CD14-positive monocyte (primary cell): ENCODE results near the gene FIZ1. TPM values are rescaled to one million over a fixed set of nuclear protein-coding genes. Genes with fewer than 3 reads are reported as not detected.

Experiments used
- DNase-seq, 3 donors: peaks; one replicate each; pipeline ENCODE4 v3.0.0-alpha.2; 2011 to 2022
- H2AFZ ChIP-seq: 2 replicates; pipeline ENCODE4 v1.6.0; 2012; ENCODE audit warnings: mild to moderate bottlenecking, low read depth, low read length, inconsistent platforms; ENCODE audit not compliant: insufficient read depth, poor library complexity, severe bottlenecking
- H3K27ac ChIP-seq, 2 donors: 1 replicate in 1 of 2; 2 replicates in 1 of 2; pipeline ENCODE4 v1.5.1; 2012 to 2013; ENCODE audit warnings: low read length in 2 of 2, control low read depth in 1 of 2, inconsistent platforms in 1 of 2, low read depth in 1 of 2, mild to moderate bottlenecking in 1 of 2
- H3K27me3 ChIP-seq, 2 donors: one replicate each; pipeline versions ENCODE4 v1.6.0 to v1.6.1; 2011 to 2013; ENCODE audit warnings: low read length in 2 of 2; ENCODE audit not compliant: control insufficient read depth in 2 of 2, insufficient read depth in 2 of 2
- H3K36me3 ChIP-seq, 2 donors: replicated peaks in 1 of 2; 1 replicate in 1 of 2; 2 replicates in 1 of 2; pipeline versions ENCODE4 v1.5.1 to v1.6.1; 2012 to 2013; ENCODE audit warnings: low read length in 2 of 2, control low read depth in 1 of 2, inconsistent platforms in 1 of 2, mild to moderate bottlenecking in 1 of 2; ENCODE audit not compliant: insufficient read depth in 2 of 2, control insufficient read depth in 1 of 2
- H3K4me1 ChIP-seq, 2 donors: 1 replicate in 1 of 2; 2 replicates in 1 of 2; pipeline versions ENCODE4 v1.5.1 to v1.6.1; 2012 to 2013; ENCODE audit warnings: low read length in 2 of 2, control low read depth in 1 of 2, inconsistent platforms in 1 of 2, mild to moderate bottlenecking in 1 of 2, moderate library complexity in 1 of 2; ENCODE audit not compliant: insufficient read depth in 2 of 2, control insufficient read depth in 1 of 2
- H3K4me2 ChIP-seq: replicated peaks from 2 replicates; pipeline ENCODE3; 2012; ENCODE audit warnings: low read length, moderate library complexity, mild to moderate bottlenecking; ENCODE audit not compliant: poor library complexity, severe bottlenecking; ENCODE audit errors: extremely low read depth
- H3K4me3 ChIP-seq, 3 experiments: fragments of 200-600 bp in 1 of 3; sonication (generic) in 1 of 3; replicated peaks in 1 of 3; 1 replicate in 2 of 3; 2 replicates in 1 of 3; pipeline ENCODE4 v1.5.1; 2011 to 2013; ENCODE audit warnings: low read length in 3 of 3, mild to moderate bottlenecking in 3 of 3, control low read depth in 2 of 3, low read depth in 2 of 3, inconsistent platforms in 1 of 3, moderate library complexity in 1 of 3
- H3K79me2 ChIP-seq: 2 replicates; pipeline ENCODE4 v1.6.0; 2012; ENCODE audit warnings: mild to moderate bottlenecking, control low read depth, inconsistent platforms, low read length, moderate library complexity; ENCODE audit not compliant: insufficient read depth
- H3K9ac ChIP-seq: 2 replicates; pipeline ENCODE4 v1.6.0; 2017; ENCODE audit warnings: low read length, mild to moderate bottlenecking; ENCODE audit not compliant: insufficient read depth, poor library complexity, severe bottlenecking
- H3K9me3 ChIP-seq, 2 donors: replicated peaks in 1 of 2; 1 replicate in 1 of 2; 2 replicates in 1 of 2; pipeline versions ENCODE4 v1.5.1 to v1.6.1; 2012 to 2013; ENCODE audit warnings: low read length in 2 of 2, control low read depth in 1 of 2; ENCODE audit not compliant: control insufficient read depth in 1 of 2, insufficient read depth in 1 of 2
- H4K20me1 ChIP-seq: 2 replicates; pipeline ENCODE4 v1.6.0; 2012; ENCODE audit warnings: mild to moderate bottlenecking, low read length, control low read depth, moderate library complexity; ENCODE audit not compliant: insufficient read depth
- H3K27ac Mint-ChIP-seq, 7 donors: one replicate each; pipeline ENCODE4 v1.8.0; 2020; ENCODE audit warnings: mild to moderate bottlenecking in 7 of 7, mixed read lengths in 7 of 7, moderate library complexity in 6 of 7, inconsistent platforms in 2 of 7
- H3K27me3 Mint-ChIP-seq, 3 donors: one replicate each; pipeline ENCODE4 v1.8.0; 2021 to 2022; ENCODE audit warnings: low read depth in 3 of 3, mild to moderate bottlenecking in 3 of 3, mixed read lengths in 3 of 3, moderate library complexity in 3 of 3, inconsistent platforms in 1 of 3
- H3K36me3 Mint-ChIP-seq, 2 donors: one replicate each; pipeline ENCODE4 v1.8.0; 2020; ENCODE audit warnings: mixed read lengths in 2 of 2, inconsistent platforms in 1 of 2, mild to moderate bottlenecking in 1 of 2
- H3K4me1 Mint-ChIP-seq: one replicate; pipeline ENCODE4 v1.8.0; 2020; ENCODE audit warnings: mild to moderate bottlenecking, mixed read lengths
- H3K4me3 Mint-ChIP-seq, 2 donors: one replicate each; pipeline ENCODE4 v1.8.0; 2020; ENCODE audit warnings: mild to moderate bottlenecking in 2 of 2, mixed read lengths in 2 of 2, moderate library complexity in 1 of 2
- H3K9me3 Mint-ChIP-seq, 7 donors: one replicate each; pipeline ENCODE4 v1.8.0; 2020 to 2022; ENCODE audit warnings: mixed read lengths in 7 of 7, mild to moderate bottlenecking in 6 of 7, moderate library complexity in 6 of 7, inconsistent platforms in 2 of 7
- CTCF ChIP-seq: fragments of 200-600 bp; IDR thresholded peaks from one replicate; pipeline ENCODE4 v1.8.0; 2022; ENCODE audit warnings: antibody characterized with exemption, mild to moderate bottlenecking
- WGBS: methylation state at CpG from one replicate; pipeline ENCODE4 v1.1.5; 2013; ENCODE audit warnings: missing lambda C conversion rate; ENCODE audit not compliant: insufficient coverage; 5-methylcytosine and 5-hydroxymethylcytosine counted together
- intact Hi-C, 2 donors: fragments of 100-400 bp; cut with micrococcal nuclease; formaldehyde crosslinking; loops; one replicate each; pipeline versions ENCODE4 v1.15.0 to v1.15.1; 2023
- polyA plus RNA-seq, 3 donors: library from polyadenylated mRNA; depleted of rRNA in 1 of 3; unstranded in 2 of 3; stranded (reverse) in 1 of 3; fragments of 300-500 nt in 2 of 3; fragments of >200 nt in 1 of 3; fragmentation: Illumina TruSeq in 2 of 3; gene quantifications; 1 replicate in 2 of 3; 2 replicates in 1 of 3; pipeline ENCODE4 v1.2.3, GENCODE V29; 2012 to 2021

Gene FIZ1
- polyA plus RNA-seq, 3 donors = 1.2 to 2.6 (median 1.6) TPM

GRCh38 chr19:55611983-55612645, 12.8 kb upstream of the FIZ1 start:
- Histone ChIP-seq H3K27me3 (no peaks in the 10 kb centered on the region), H3K79me2 (peaks cover 80% of the 10 kb centered on the region), H3K9me3 (no peaks in the 10 kb centered on the region), H2AFZ (no peak overlapping the region), H3K4me1 (peaks cover 18 to 24% of the 10 kb centered on the region in 2 donors), H4K20me1 (peaks cover 57% of the 10 kb centered on the region), H3K27ac (peak overlapping the region; percentile 29 to 65), H3K4me3 (no peak overlapping the region), H3K9ac (peak overlapping the region; percentile 25), H3K36me3 (peaks cover 15 to 46% of the 10 kb centered on the region in 2 donors), H3K4me2 (peak overlapping the region; percentile 29)
- 100% methylated on average over 2 of the region's 3 CpGs for WGBS
- no peak for TF ChIP-seq CTCF
- Mint-ChIP-seq H3K36me3 (peaks cover 37 to 66% of the 10 kb centered on the region in 2 donors), H3K27me3 (no peaks in the 10 kb centered on the region), H3K27ac (peak overlapping the region; percentile 35 to 87 (median 82)), H3K9me3 (peaks cover 0 to 2% (median 0%) of the 10 kb centered on the region in 7 donors), H3K4me3 (peak overlapping the region in 1 of 2 donors; percentile 63), H3K4me1 (peaks cover 50% of the 10 kb centered on the region)
- DNase-seq = no peak
- intact Hi-C loops = no loop called here

- peak overlapping the region; percentile 20 to 87 (median 75) for H3K27ac Mint-ChIP-seq
- peaks cover 57% of the 10 kb centered on the region for H3K4me1 Mint-ChIP-seq
- Histone ChIP-seq H3K9me3 (no peaks in the 10 kb centered on the region), H3K4me3 (no peak overlapping the region), H3K27ac (peak overlapping the region; percentile 29 to 65), H3K4me2 (peak overlapping the region; percentile 29), H3K36me3 (peaks cover 11 to 46% of the 10 kb centered on the region in 2 donors), H3K9ac (no peak overlapping the region), H3K4me1 (peaks cover 25 to 31% of the 10 kb centered on the region in 2 donors), H3K27me3 (no peaks in the 10 kb centered on the region), H4K20me1 (peaks cover 64% of the 10 kb centered on the region), H3K79me2 (peaks cover 84% of the 10 kb centered on the region), H2AFZ (no peak overlapping the region)
- peaks cover 37 to 65% of the 10 kb centered on the region in 2 donors for H3K36me3 Mint-ChIP-seq
- no peaks in the 10 kb centered on the region for H3K27me3 Mint-ChIP-seq
- TF ChIP-seq CTCF = no peak
- peaks cover 0 to 2% (median 0%) of the 10 kb centered on the region in 7 donors for H3K9me3 Mint-ChIP-seq
- WGBS = 94% methylated on average over 4 of the region's 15 CpGs
- no peak overlapping the region for H3K4me3 Mint-ChIP-seq
- intact Hi-C loops = no loop called here
- DNase-seq = no peak
These were observed 12.1 kb upstream of the FIZ1 start for GRCh38 chr19:55611300-55611982.
